SJSA1 (cell line): Measurements from ENCODE around the gene DAD1. TPM values are rescaled to one million over a fixed set of nuclear protein-coding genes. Genes with fewer than 3 reads are reported as not detected.

ENCODE experiments used
- total RNA-seq: library from RNA; depleted of rRNA; stranded (reverse); fragments of >200 nt; shearing (Covaris generic); gene quantifications from 2 replicates; pipeline ENCODE4 v1.2.3, GENCODE V29; 2014; rRNA removed

Gene DAD1
- total RNA-seq, 1 experiment from 2014 or later: 328 TPM

Other genes with a start within 250 kb of the DAD1 start
- gene ABHD4, start 9.1 kb upstream of the DAD1 start, total RNA-seq: 7.1 and 7.3 TPM in 2 replicates
- gene OR6J1, start 55.1 kb upstream of the DAD1 start, total RNA-seq: not detected in 2 replicates
- 42.9 and 54.4 TPM in 2 replicates for gene OXA1L, start 177.5 kb upstream of the DAD1 start, total RNA-seq
- 0.09 and 0.13 TPM in 2 replicates for gene SLC7A7, start 226.2 kb upstream of the DAD1 start, total RNA-seq
- gene MRPL52, start 240.7 kb upstream of the DAD1 start, total RNA-seq: 58.2 and 108 TPM in 2 replicates
- 101 and 117 TPM in 2 replicates for gene MMP14, start 247.4 kb upstream of the DAD1 start, total RNA-seq